HepG2 (cell line): ENCODE measurements around the gene LYPD8.

Experiments
- CREBL2 ChIP-seq: sonication (generic); formaldehyde crosslinking; IDR thresholded peaks from 2 replicates; pipeline ENCODE4 v1.8.1; 2023; ENCODE audit warnings: missing genetic modification reagents, mild to moderate bottlenecking, borderline replicate concordance
- E2F5 ChIP-seq: sonication (generic); formaldehyde crosslinking; conservative IDR thresholded peaks from 2 replicates; pipeline ENCODE4 v1.4.0; 2020; ENCODE audit warnings: missing genetic modification reagents
- ELK4 ChIP-seq: sonication (generic); formaldehyde crosslinking; IDR thresholded peaks from 2 replicates; pipeline ENCODE4 v1.9.0; 2021; ENCODE audit warnings: missing genetic modification reagents, borderline replicate concordance
- EZH2 ChIP-seq: conservative IDR thresholded peaks from 2 replicates; pipeline ENCODE4 v1.6.1; 2012; ENCODE audit warnings: mild to moderate bottlenecking, low read depth, low read length, moderate library complexity
- NFRKB ChIP-seq: fragments of 450-650 bp; IDR thresholded peaks from 2 replicates; pipeline ENCODE4 v1.6.1; 2017
- POLR2A ChIP-seq, 2 experiments: IDR thresholded peaks; 2 replicates each; pipeline ENCODE4 v1.6.1; 2011; ENCODE audit warnings: low read depth in 2 of 2, low read length in 2 of 2, mild to moderate bottlenecking in 1 of 2, moderate library complexity in 1 of 2; ENCODE audit not compliant: insufficient read depth in 1 of 2
- RXRB ChIP-seq: IDR thresholded peaks from 2 replicates; pipeline ENCODE4 v1.6.1; 2016; ENCODE audit warnings: borderline replicate concordance, missing genetic modification reagents, missing compliant biosample characterization
- SKIL ChIP-seq: sonication (generic); formaldehyde crosslinking; IDR thresholded peaks from 2 replicates; pipeline ENCODE4 v1.8.0; 2022; ENCODE audit warnings: missing genetic modification reagents, mild to moderate bottlenecking, moderate library complexity, borderline replicate concordance
- ZNF274 ChIP-seq: sonication (generic); formaldehyde crosslinking; IDR thresholded peaks from 2 replicates; pipeline ENCODE4 v1.5.1; 2020; ENCODE audit warnings: mild to moderate bottlenecking, missing genetic modification reagents
- ZNF891 ChIP-seq: sonication (generic); formaldehyde crosslinking; IDR thresholded peaks from 2 replicates; pipeline ENCODE4 v1.5.0; 2020; ENCODE audit warnings: mild to moderate bottlenecking, missing genetic modification reagents
- TF ChIP-seq, protein P1 (sequence below): sonication (generic); formaldehyde crosslinking; IDR thresholded peaks from 2 replicates; pipeline ENCODE4 v1.5.0; 2020; ENCODE audit warnings: mild to moderate bottlenecking, missing genetic modification reagents, moderate library complexity

- no peak for TF ChIP-seq NFRKB
- TF ChIP-seq SKIL (CRISPR knock-in tag): no peak
- no peak for TF ChIP-seq ZNF891 (CRISPR knock-in tag)
- no peak for TF ChIP-seq E2F5
- TF ChIP-seq CREBL2: no peak
- TF ChIP-seq ELK4 (CRISPR knock-in tag): no peak
- TF ChIP-seq RXRB (CRISPR knock-in tag): no peak
- no peak for TF ChIP-seq ZNF274
- TF ChIP-seq EZH2: no peak
- TF ChIP-seq, protein P1, sequence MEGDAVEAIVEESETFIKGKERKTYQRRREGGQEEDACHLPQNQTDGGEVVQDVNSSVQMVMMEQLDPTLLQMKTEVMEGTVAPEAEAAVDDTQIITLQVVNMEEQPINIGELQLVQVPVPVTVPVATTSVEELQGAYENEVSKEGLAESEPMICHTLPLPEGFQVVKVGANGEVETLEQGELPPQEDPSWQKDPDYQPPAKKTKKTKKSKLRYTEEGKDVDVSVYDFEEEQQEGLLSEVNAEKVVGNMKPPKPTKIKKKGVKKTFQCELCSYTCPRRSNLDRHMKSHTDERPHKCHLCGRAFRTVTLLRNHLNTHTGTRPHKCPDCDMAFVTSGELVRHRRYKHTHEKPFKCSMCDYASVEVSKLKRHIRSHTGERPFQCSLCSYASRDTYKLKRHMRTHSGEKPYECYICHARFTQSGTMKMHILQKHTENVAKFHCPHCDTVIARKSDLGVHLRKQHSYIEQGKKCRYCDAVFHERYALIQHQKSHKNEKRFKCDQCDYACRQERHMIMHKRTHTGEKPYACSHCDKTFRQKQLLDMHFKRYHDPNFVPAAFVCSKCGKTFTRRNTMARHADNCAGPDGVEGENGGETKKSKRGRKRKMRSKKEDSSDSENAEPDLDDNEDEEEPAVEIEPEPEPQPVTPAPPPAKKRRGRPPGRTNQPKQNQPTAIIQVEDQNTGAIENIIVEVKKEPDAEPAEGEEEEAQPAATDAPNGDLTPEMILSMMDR: no peak
- no peak for TF ChIP-seq POLR2A (IDR thresholded peaks at IDR 0.05; ENCODE audit: insufficient read depth in 1 of 2, low read depth in 2 of 2, low read length in 2 of 2)
Measured at GRCh38 chr1:248740876-248741275, 14.7 kb downstream of the LYPD8 start.
